OCI-LY3 (cell line): Measurements from ENCODE around the gene OR2J1.

Source experiments
- EZH2phosphoT487 ChIP-seq: fragments of 200-600 bp; shearing (Covaris generic); IDR thresholded peaks from 2 replicates; pipeline ENCODE4 v1.6.1; 2018; ENCODE audit warnings: antibody characterized with exemption, mixed run types, low read depth
- TF ChIP-seq, protein P1 (sequence below): fragments of 200-600, 300-600 bp; sonication (generic); IDR thresholded peaks from 2 replicates; pipeline ENCODE4 v1.5.1; 2014; ENCODE audit warnings: antibody characterized with exemption, low read length, low read depth

DNA sequence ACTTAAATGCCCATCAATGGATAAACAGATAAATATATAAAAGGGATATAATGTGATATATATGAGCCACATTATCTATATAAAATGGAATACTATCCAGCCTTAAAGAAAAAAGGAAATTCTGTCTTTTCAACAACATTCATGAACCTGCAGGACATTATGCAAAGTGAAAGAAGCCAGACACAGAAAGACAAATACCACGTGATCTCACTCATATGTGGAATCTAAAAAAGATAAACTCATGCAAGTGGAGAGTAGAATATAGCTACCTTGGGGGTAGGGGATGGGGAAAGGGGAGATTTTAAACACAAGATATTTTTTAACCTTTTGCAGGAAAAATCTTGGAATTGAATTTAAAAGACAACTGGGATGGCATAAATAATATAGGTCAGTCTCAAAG is 1.5 kb upstream of the OR2J1 start:
- TF ChIP-seq, protein P1, sequence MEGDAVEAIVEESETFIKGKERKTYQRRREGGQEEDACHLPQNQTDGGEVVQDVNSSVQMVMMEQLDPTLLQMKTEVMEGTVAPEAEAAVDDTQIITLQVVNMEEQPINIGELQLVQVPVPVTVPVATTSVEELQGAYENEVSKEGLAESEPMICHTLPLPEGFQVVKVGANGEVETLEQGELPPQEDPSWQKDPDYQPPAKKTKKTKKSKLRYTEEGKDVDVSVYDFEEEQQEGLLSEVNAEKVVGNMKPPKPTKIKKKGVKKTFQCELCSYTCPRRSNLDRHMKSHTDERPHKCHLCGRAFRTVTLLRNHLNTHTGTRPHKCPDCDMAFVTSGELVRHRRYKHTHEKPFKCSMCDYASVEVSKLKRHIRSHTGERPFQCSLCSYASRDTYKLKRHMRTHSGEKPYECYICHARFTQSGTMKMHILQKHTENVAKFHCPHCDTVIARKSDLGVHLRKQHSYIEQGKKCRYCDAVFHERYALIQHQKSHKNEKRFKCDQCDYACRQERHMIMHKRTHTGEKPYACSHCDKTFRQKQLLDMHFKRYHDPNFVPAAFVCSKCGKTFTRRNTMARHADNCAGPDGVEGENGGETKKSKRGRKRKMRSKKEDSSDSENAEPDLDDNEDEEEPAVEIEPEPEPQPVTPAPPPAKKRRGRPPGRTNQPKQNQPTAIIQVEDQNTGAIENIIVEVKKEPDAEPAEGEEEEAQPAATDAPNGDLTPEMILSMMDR = no peak
- no peak for TF ChIP-seq EZH2phosphoT487
